HG03521 (cell line): ENCODE results near the gene C2orf66.

ENCODE experiments used
- ATAC-seq: cut with Tn5 transposase; IDR thresholded peaks from one replicate; pipeline ENCODE4 v1.9.1; 2021; ENCODE audit warnings: mild to moderate bottlenecking, moderate library complexity; ENCODE audit not compliant: unreplicated experiment

The C2orf66 gene

GRCh38 chr2:196767101-196767500 lies 42.1 kb downstream of the C2orf66 start:
- no peak for ATAC-seq

DNA sequence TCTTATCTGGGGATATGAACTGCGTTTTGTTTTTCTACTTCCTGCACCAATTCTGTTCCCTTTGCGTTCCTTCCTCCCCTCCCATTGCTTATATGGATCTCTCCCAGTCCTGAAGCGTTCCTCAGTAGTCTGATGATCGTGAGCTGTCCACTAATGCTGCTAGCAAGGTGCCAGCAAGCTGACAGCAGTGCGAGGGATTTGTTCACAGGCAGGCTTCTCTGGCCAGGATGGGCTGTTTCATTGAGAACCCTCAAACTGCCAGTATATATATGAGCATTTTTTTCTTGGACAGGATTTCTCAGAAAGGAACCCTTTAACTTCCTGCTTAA lies 49.8 kb downstream of the C2orf66 start:
- no peak for ATAC-seq

DNA sequence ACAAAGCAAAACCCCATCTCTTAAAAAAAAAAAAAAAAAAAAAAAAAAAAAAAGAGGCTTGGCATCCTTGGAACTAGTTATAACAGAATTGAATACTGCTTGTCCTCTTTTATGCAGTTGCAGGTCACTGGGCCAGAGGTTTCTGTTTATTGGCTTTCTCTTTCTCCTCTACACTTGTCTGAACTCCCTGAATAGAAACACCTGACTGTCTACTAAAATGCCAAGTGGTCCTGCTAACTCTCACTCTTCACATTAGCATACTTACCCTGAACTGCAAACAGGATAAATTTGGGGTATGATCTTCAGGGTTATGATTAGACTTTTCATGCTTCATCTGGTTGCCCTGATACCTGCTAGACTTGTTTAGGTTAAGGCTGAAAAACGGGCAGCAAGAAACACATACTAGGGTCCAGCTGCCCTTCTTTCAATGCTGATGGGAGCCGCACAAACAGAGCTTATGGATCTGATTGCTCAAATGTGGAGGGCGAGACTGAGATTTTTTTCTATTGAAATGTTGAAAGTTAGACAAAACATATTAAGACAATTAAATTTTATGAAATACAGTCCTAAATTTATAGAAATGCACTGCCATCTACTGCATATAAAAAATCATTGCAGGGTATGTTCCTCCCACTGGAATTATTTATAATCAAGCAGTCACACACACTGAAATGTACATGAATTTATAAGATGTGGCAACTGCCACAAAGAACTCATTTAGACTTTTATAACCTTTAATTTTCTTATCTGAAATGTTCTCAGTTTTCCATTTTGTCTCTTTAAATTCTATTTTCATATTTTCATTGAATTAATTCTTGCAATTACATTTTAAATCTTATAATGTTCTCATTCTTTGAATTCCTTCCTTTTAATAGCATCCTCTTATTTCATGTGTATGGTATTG lies 50.4 kb downstream of the C2orf66 start:
- ATAC-seq: no peak
